ENCODE measurements around the gene NFIC. TPM values are rescaled to one million over a fixed set of nuclear protein-coding genes. Genes with fewer than 3 reads are reported as not detected.
"Not testable (repeated sequence)": the region's sequence is repeated elsewhere in the genome, so short reads cannot be mapped to it uniquely, and the experiment has no call there.

Gene NFIC
- total and polyA plus RNA-seq, 2 of the 4 experiments (the other 2 are of a cell fraction): 21.9 to 32.1 TPM

DNA sequence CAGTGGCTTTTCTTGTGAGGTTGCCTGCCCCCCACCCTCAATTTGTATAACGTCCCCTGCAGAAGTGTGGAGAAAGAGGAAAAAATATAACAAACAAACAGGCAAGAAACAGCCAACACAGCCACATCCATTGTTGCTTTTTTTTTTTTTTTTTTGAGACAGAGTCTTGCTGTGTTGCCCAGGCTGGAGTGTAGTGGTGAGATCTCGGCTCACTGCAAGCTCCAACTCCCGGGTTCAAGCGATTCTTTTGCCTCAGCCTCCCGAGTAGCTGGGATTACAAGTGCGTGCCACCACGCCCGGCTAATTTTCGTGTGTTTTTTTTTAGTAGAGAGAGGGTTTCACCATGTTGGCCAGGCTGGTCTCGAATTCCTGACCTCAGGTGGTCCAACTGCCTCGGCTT, 17.9 kb upstream of the NFIC start:
- H3K14ac ChIP-seq (replicated peaks; ENCODE audit: low read depth, low read length); H3K56ac ChIP-seq (ENCODE audit: extremely low read depth, insufficient read depth, low read length); H3K27ac ChIP-seq (ENCODE audit: insufficient read depth, low read length); H3K79me1 ChIP-seq (ENCODE audit: low read depth in 1 of 2, low read length in 2 of 2); H2BK15ac ChIP-seq (ENCODE audit: low read depth, low read length); H3K4me2 ChIP-seq (ENCODE audit: low read depth, low read length); POLR2A ChIA-PET (ENCODE audit: unreplicated experiment); H2AK9ac ChIP-seq (replicated peaks; ENCODE audit: low read depth, low read length, poor library complexity); intact Hi-C loops (cut with micrococcal nuclease); H2BK5ac ChIP-seq (ENCODE audit: low read depth, low read length, poor library complexity, severe bottlenecking); ATAC-seq (ENCODE audit: low read depth); H2BK120ac ChIP-seq (ENCODE audit: low read depth, low read length); H3K4me3 ChIP-seq (ENCODE audit: insufficient read depth, low read depth, low read length); CTCF ChIA-PET; in situ Hi-C loops (cut with MboI; ENCODE audit: low sequenced_read_pairs); BruUV-seq (replicated peaks); H3K23ac ChIP-seq (ENCODE audit: low read depth, low read length); H3K9me1 ChIP-seq (ENCODE audit: insufficient read depth, low read length); H3K9ac ChIP-seq (ENCODE audit: low read depth, low read length); H3K18ac ChIP-seq (ENCODE audit: low read depth, low read length); H2AFZ ChIP-seq (replicated peaks; ENCODE audit: low read length, poor library complexity); H4K5ac ChIP-seq (ENCODE audit: low read depth, low read length); H3K36me3 ChIP-seq (ENCODE audit: control insufficient read depth, insufficient read depth, low read length); H2BK20ac ChIP-seq (ENCODE audit: low read depth, low read length); H4K20me1 ChIP-seq (ENCODE audit: insufficient read depth, low read length); H3K9me3 ChIP-seq (ENCODE audit: control insufficient read depth, insufficient read depth, low read length); H2AK5ac ChIP-seq (ENCODE audit: low read depth, low read length); H3K27me3 ChIP-seq (ENCODE audit: control insufficient read depth, insufficient read depth, low read length); H3K4ac ChIP-seq (ENCODE audit: low read depth, low read length); H4K8ac ChIP-seq (ENCODE audit: low read depth in 2 of 2, low read length in 2 of 2); dilution Hi-C loops (cut with HindIII; ENCODE audit: low sequenced_read_pairs, unreplicated experiment); H4K91ac ChIP-seq (ENCODE audit: insufficient read depth, low read depth, low read length); DNase-seq: not testable (repeated sequence)
- H3K4me1 ChIP-seq (ENCODE audit: control insufficient read depth, insufficient read depth, low read length): peaks cover 12% of the 10 kb centered on the region
- 100% methylated on average over 1 of the region's 11 CpGs; no CpG with 5 or more reads in 1 of the 2 experiments for WGBS, 2 experiments (ENCODE audit: extremely low coverage in 2 of 2, insufficient read length in 1 of 2)
